Hepatocyte (in vitro differentiated cells): ENCODE measurements around the gene EXOC7. TPM values are rescaled to one million over a fixed set of nuclear protein-coding genes. Genes with fewer than 3 reads are reported as not detected.

Experiments used
- DNase-seq: peaks from one replicate; pipeline ENCODE4 v3.0.0-alpha.2; 2016; ENCODE audit warnings: low spot score
- H2AFZ ChIP-seq: fragments of 200-600 bp; sonication (generic); 2 replicates; pipeline ENCODE4 v1.6.0; 2016; ENCODE audit warnings: antibody characterized with exemption, mild to moderate bottlenecking
- H3K27ac ChIP-seq: fragments of 200-600 bp; sonication (generic); 2 replicates; pipeline ENCODE4 v1.5.1; 2016; ENCODE audit warnings: mild to moderate bottlenecking
- H3K27me3 ChIP-seq: fragments of 200-600 bp; sonication (generic); 2 replicates; pipeline ENCODE4 v1.6.1; 2016
- H3K36me3 ChIP-seq: fragments of 200-600 bp; sonication (generic); replicated peaks from 2 replicates; pipeline ENCODE4 v1.5.1; 2016; ENCODE audit warnings: low read depth; ENCODE audit not compliant: insufficient read depth
- H3K4me1 ChIP-seq: fragments of 200-600 bp; sonication (generic); 2 replicates; pipeline ENCODE4 v1.5.1; 2016; ENCODE audit warnings: mild to moderate bottlenecking, moderate library complexity; ENCODE audit not compliant: insufficient read depth
- H3K4me2 ChIP-seq: fragments of 200-600 bp; sonication (generic); 2 replicates; pipeline ENCODE4 v1.6.0; 2016
- H3K4me3 ChIP-seq: fragments of 200-600 bp; sonication (generic); 2 replicates; pipeline ENCODE4 v1.5.1; 2016; ENCODE audit warnings: mild to moderate bottlenecking
- H3K79me2 ChIP-seq: fragments of 200-600 bp; sonication (generic); 2 replicates; pipeline ENCODE4 v1.6.0; 2017; ENCODE audit warnings: mild to moderate bottlenecking
- H3K9me2 ChIP-seq: fragments of 200-600 bp; sonication (generic); replicated peaks from 2 replicates; pipeline ENCODE4 v1.6.0; 2017; ENCODE audit warnings: mild to moderate bottlenecking; ENCODE audit not compliant: insufficient read depth
- H3K9me3 ChIP-seq: fragments of 200-600 bp; sonication (generic); 2 replicates; pipeline ENCODE4 v1.5.1; 2016; ENCODE audit warnings: low read depth, mild to moderate bottlenecking
- H4K20me1 ChIP-seq: fragments of 200-600 bp; sonication (generic); 2 replicates; pipeline ENCODE4 v1.6.0; 2016; ENCODE audit warnings: mild to moderate bottlenecking; ENCODE audit not compliant: insufficient read depth, poor library complexity, severe bottlenecking
- CTCF ChIP-seq: fragments of 200-600 bp; sonication (generic); IDR thresholded peaks from 2 replicates; pipeline ENCODE4 v1.5.1; 2016; ENCODE audit warnings: antibody characterized with exemption, mild to moderate bottlenecking; ENCODE audit not compliant: poor library complexity
- EZH2 ChIP-seq: fragments of 200-600 bp; sonication (generic); IDR thresholded peaks from 2 replicates; pipeline ENCODE4 v1.6.1; 2016; ENCODE audit warnings: antibody characterized with exemption, mild to moderate bottlenecking, borderline replicate concordance
- EZH2phosphoT487 ChIP-seq: fragments of 200-600 bp; sonication (generic); IDR thresholded peaks from one replicate; pipeline ENCODE4 v1.6.1; 2018; ENCODE audit warnings: antibody characterized with exemption, mild to moderate bottlenecking, low read depth, moderate library complexity; ENCODE audit not compliant: unreplicated experiment, severe bottlenecking
- WGBS: methylation state at CpG from one replicate; pipeline ENCODE4 v1.1.6; 2016; ENCODE audit warnings: low lambda C conversion rate; ENCODE audit errors: missing lambda C conversion rate; 5-methylcytosine and 5-hydroxymethylcytosine counted together
- polyA plus RNA-seq: library from polyadenylated mRNA; unstranded; fragments of >200 nt; fragmentation: Nextera tagmentation; extraction: Ambion mirVana; gene quantifications from 2 replicates; pipeline ENCODE4 v1.2.1, GENCODE V29; 2016
- total RNA-seq: library from RNA; depleted of rRNA; stranded (reverse); fragments of >200 nt; gene quantifications from 2 replicates; pipeline ENCODE4 v1.2.3, GENCODE V29; 2014

EXOC7 gene
- total and polyA plus RNA-seq, 2 experiments from 2014 or later: 92.9 to 95.6 TPM

GRCh38 chr17:76104140-76104895 lies 731 bp upstream of the EXOC7 start:
- Histone ChIP-seq H3K4me2 (peak overlapping the region; percentile 81), H3K27ac (peak overlapping the region; percentile 81), H3K79me2 (peaks cover 18% of the 10 kb centered on the region), H3K9me3 (no peaks in the 10 kb centered on the region), H4K20me1 (no peaks in the 10 kb centered on the region), H3K36me3 (no peaks in the 10 kb centered on the region), H2AFZ (peak overlapping the region; percentile 92), H3K9me2 (no peaks in the 10 kb centered on the region), H3K27me3 (no peaks in the 10 kb centered on the region), H3K4me1 (peaks cover 26% of the 10 kb centered on the region), H3K4me3 (no peak overlapping the region)
- 94% methylated on average over 26 of the region's 29 CpGs for WGBS
- TF ChIP-seq CTCF (no peak), EZH2phosphoT487 (no peak), EZH2 (no peak)
- no peak for DNase-seq

GRCh38 chr17:76102944-76103273 lies 678 bp downstream of the EXOC7 start:
- WGBS: 2% methylated on average over 4 of the region's 4 CpGs
- TF ChIP-seq EZH2phosphoT487: no peak
- TF ChIP-seq CTCF: no peak
- Histone ChIP-seq H3K9me2 (no peaks in the 10 kb centered on the region), H3K4me3 (peak overlapping the region; percentile 63), H3K9me3 (no peaks in the 10 kb centered on the region), H3K27me3 (no peaks in the 10 kb centered on the region), H3K4me1 (peaks cover 26% of the 10 kb centered on the region), H3K79me2 (peaks cover 18% of the 10 kb centered on the region), H2AFZ (peak overlapping the region; percentile 46), H3K27ac (peak overlapping the region; percentile 81), H3K36me3 (no peaks in the 10 kb centered on the region), H3K4me2 (peak overlapping the region; percentile 81), H4K20me1 (no peaks in the 10 kb centered on the region)
- DNase-seq: no peak

- DNase-seq: no peak
- Histone ChIP-seq H3K4me3 (no peak overlapping the region), H3K9me3 (no peaks in the 10 kb centered on the region), H3K4me2 (no peak overlapping the region), H3K79me2 (peaks cover 15% of the 10 kb centered on the region), H3K36me3 (no peaks in the 10 kb centered on the region), H4K20me1 (no peaks in the 10 kb centered on the region), H3K27me3 (no peaks in the 10 kb centered on the region), H3K9me2 (no peaks in the 10 kb centered on the region), H2AFZ (no peak overlapping the region), H3K27ac (no peak overlapping the region), H3K4me1 (peaks cover 8% of the 10 kb centered on the region)
- TF ChIP-seq EZH2phosphoT487: no peak
- TF ChIP-seq CTCF: no peak
- no peak for TF ChIP-seq EZH2
- 96% methylated on average over 19 of the region's 19 CpGs for WGBS
Observed at GRCh38 chr17:76097716-76098295, 5.8 kb downstream of the EXOC7 start.
